DOHH2 (cell line): ENCODE results near the gene TNFSF12.

ENCODE experiments used
- CTCF ChIP-seq: fragments of 200-600 bp; sonication (generic); IDR thresholded peaks from one replicate; pipeline ENCODE4 v1.5.1; 2014; ENCODE audit warnings: antibody characterized with exemption, mild to moderate bottlenecking, low read depth, low read length; ENCODE audit not compliant: poor library complexity, severe bottlenecking
- EZH2phosphoT487 ChIP-seq: fragments of 200-600 bp; sonication (generic); IDR thresholded peaks from 2 replicates; pipeline ENCODE4 v1.6.1; 2017; ENCODE audit warnings: borderline replicate concordance, mild to moderate bottlenecking, antibody characterized with exemption, low read length, moderate library complexity, mixed read lengths

GRCh38 chr17:7580604-7581575, 32.0 kb downstream of the TNFSF12 start:
- TF ChIP-seq CTCF = no peak
- TF ChIP-seq EZH2phosphoT487 = no peak
